IPS-18c (cell line): Measurements from ENCODE around the gene SCMH1.

ENCODE experiments used
- H3K4me3 ChIP-seq: 2 replicates; pipeline ENCODE4 v1.7.0; 2013; ENCODE audit warnings: low read depth, mild to moderate bottlenecking, low read length, moderate library complexity; ENCODE audit not compliant: insufficient read depth
- H3K9me3 ChIP-seq: one replicate; pipeline ENCODE4 v1.6.1; 2013; ENCODE audit warnings: mild to moderate bottlenecking, low read length, moderate library complexity; ENCODE audit not compliant: control insufficient read depth, insufficient read depth

SCMH1 gene

DNA sequence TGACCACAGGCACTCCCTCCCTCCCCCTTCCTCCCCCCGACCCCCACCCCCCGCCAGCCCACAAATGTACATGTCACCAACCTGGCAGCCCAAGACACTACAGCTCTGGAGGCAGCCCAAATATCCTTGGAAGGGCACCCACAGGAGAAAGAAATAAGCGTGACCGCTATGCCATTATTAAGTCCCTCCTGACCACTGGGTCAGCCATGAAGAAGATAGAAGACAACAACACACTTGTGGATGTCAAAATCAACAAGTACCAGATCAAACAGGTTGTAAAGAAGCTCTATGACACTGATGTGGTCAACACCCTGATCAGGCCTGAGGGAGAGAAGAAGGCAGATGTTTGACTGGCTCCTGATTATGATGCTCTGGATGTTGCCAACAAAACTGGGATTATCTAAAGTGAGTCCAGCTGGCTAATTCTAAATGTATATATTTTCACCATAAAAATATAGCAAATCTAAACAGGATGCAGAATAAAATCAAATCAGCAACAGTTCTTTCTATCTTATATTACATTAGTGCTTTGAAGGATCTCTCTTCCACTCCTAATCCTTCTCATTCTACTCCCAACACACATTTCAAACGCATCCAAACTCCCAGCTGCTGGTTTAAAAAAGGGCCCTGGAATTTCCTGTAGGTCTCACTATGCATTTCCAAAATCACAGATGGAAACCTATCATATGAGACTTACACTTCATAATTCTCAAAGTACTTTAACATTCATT is 143.2 kb downstream of the SCMH1 start:
- H3K9me3 ChIP-seq, result no peaks in the 10 kb centered on the region

DNA sequence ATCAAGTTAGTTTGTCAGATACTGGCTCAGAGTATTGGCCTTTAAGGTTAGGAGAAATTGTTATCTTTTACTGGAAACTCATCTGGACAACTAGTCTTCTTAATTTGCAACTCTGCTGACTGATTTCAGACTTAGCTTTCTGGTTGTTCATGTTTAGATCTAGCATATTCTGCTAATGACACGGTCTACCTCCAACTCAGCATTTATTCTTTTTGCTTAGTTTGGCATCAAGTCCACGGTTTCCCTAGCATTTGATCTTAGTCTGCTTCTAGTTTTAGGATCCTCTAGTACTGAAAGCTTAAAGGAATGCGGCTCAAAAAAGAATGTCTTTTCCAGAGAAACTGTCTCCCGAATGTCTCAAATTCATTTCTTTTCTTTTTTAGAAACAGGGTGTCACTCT is 145.0 kb downstream of the SCMH1 start:
- Histone ChIP-seq H3K9me3 (no peaks in the 10 kb centered on the region), H3K4me3 (no peak overlapping the region)

More for the DNA sequence above, 143.2 kb downstream of the SCMH1 start:
- H3K4me3 ChIP-seq, result no peak overlapping the region

DNA sequence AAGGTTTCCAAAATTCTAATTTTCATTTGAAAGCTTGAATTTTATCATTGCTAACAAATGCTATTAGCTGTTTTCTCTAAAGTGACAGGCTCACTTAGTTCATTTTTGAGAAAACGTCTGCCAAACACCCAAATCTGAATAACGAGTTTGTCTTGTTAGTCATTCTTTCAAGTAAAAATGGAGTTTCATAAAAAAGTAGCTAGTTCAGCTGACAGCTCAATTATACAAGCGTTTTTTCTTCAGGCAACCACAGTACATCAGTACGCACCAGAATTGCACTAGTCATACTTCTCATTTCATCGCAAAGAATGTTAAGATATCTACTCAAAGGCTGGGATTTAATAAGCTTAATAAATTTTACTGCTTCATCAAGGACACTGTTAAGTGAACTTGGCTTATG is 148.3 kb downstream of the SCMH1 start:
- H3K9me3 ChIP-seq, result no peaks in the 10 kb centered on the region

DNA sequence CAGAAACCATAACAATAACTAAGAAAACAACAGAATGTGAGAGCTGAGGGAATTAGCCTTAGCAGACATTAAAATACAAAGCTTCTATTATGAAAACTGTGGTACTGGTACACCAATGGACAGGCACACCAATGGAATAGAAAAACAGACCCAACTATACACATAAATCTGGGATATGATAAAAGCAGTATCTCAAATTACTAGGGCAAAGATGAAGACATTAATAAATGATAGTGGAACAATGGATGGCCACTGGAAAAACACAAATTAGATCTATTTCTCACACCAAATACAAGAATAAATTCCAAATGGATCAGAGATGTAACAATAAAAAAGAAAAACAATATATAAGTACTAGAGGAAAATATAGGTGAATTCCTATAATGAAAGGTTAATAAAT is 155.2 kb downstream of the SCMH1 start:
- no peaks in the 10 kb centered on the region for H3K9me3 ChIP-seq

More for the DNA sequence above, 148.3 kb downstream of the SCMH1 start:
- no peak overlapping the region for H3K4me3 ChIP-seq

DNA sequence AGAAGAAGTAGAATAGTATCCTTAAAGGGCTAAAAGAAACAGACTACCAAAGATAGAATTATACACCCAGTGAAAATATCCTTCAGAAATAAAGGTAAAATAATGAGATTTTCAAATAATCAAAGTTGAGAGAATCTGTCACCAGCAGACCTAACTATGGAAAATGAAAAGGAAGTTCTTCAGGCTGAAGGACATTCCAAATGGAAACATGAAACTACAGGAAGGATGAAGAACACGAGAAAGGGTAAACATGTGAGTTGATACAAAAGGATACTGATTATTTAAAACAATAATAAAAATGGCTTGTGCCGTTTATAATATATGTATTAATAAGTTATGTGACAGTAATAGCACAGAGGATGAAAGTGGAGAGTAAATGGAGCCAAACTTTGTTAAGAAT is 163.5 kb downstream of the SCMH1 start:
- Histone ChIP-seq H3K4me3 (no peak overlapping the region), H3K9me3 (no peaks in the 10 kb centered on the region)

More for the DNA sequence above, 155.2 kb downstream of the SCMH1 start:
- no peak overlapping the region for H3K4me3 ChIP-seq

DNA sequence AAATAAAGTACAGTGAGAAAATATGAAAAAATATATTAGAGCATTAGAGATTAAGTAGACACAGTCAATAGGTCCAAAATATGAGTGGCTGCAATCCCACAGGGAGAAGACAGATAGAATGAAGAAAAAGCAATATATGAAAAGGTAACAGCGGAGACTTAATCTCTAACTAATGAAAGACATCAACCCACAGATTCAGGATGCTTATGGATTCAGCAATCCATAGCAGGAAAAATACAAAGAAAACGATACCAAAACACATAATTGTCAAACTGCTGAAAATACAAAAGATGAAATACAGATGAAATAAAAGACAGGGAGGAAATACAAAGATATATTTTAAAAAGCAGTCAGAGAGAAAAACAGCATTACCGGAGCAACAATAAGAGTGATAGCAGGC is 163.9 kb downstream of the SCMH1 start:
- Histone ChIP-seq H3K4me3 (no peak overlapping the region), H3K9me3 (no peaks in the 10 kb centered on the region)

DNA sequence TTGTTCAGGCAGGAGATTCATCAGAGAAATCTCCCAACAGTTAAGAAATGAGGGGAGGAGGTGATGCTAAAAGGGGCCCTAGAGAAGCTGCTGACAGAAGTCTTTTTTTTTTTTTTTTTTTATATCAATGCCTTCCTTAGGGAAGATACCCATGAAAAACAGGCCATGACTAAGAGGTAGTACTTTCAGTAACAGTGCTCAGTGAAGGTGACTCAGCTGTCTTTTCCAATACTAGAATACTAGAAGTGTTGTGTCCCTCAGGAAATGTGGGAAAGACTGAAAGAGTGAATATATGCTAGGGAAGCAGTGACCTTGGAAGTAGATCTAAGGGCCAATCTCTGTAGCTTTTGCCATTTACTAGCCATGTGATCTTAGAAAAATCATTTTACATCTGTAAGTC is 168.1 kb downstream of the SCMH1 start:
- H3K9me3 ChIP-seq, result no peaks in the 10 kb centered on the region

DNA sequence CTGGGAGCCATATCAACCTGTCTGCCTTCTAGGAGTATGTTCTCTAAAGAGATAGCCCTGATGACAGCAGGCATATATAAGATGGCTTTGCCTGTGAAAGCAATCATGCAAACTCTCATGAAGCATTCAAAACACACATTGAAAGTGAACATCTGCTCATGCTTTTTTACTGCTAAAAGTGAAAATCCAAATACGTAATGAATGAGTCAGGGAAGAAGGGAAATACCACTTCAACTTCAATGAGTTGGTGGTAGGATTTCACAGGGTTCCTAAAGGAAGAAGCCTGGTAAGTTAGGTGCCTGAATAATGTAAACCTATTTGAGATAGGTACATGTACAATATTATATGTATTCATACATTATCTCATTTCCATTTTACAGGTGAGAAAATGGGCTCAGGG is 170.1 kb downstream of the SCMH1 start:
- Histone ChIP-seq H3K9me3 (no peaks in the 10 kb centered on the region), H3K4me3 (no peak overlapping the region)

More for the DNA sequence above, 168.1 kb downstream of the SCMH1 start:
- H3K4me3 ChIP-seq, result no peak overlapping the region

DNA sequence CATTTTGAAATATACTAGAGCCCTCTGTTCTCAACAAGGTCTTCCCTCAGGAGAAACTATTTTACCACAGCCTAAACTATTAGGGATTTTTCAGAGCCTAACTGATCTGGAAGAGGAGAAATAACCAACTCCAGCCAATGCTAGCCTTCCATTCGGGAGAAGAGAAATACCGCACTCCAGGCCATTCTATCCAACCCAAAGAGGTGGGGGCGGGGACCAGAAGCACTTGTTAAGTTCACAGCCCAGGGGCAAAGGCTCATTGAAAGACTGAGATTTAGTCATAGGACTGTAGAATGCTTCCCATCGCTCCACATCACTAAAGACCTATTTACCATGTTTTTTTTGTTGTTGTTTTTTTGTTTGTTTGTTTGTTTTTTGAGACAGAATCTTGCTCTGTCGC is 185.2 kb downstream of the SCMH1 start:
- no peaks in the 10 kb centered on the region for H3K9me3 ChIP-seq

DNA sequence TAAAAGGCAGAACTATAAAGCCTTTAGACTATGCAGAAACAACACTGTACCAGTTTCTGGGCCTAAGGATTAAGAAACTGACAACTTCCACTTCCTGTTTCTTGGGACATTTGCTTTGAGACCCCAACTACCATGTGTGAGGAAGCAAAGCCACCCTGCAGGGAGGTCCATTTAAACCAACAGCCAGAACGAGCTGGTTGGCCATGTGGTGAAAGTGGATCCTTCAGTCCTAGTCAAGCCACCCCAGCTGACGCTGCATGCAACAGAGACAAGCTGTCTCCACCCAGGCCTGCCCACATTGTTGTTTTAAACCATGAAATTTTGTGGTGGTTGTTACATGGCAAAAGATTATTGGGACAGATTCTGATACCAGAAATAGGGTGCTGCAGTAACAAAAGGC is 188.8 kb downstream of the SCMH1 start:
- H3K4me3 ChIP-seq, result no peak overlapping the region
- H3K9me3 ChIP-seq, result no peaks in the 10 kb centered on the region

More for the DNA sequence above, 185.2 kb downstream of the SCMH1 start:
- H3K4me3 ChIP-seq, result no peak overlapping the region

DNA sequence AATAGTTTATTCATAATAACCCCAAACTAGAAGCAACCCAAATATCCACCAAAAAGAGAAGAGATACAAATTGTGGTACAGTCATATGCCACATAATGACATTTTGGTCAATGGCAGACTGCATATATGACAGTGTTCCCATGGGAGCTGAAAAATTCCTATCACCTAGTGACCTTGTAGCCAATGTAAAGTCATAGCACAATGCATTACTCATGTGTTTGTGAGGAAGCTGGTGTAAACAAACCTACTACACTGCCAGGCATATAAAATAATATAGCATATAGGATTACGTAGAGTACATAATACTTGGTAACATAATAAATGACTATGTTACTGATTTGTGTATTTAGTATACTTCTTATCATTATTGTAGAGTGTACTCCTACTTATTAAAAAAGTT is 191.1 kb downstream of the SCMH1 start:
- no peak overlapping the region for H3K4me3 ChIP-seq
- H3K9me3 ChIP-seq, result no peaks in the 10 kb centered on the region

DNA sequence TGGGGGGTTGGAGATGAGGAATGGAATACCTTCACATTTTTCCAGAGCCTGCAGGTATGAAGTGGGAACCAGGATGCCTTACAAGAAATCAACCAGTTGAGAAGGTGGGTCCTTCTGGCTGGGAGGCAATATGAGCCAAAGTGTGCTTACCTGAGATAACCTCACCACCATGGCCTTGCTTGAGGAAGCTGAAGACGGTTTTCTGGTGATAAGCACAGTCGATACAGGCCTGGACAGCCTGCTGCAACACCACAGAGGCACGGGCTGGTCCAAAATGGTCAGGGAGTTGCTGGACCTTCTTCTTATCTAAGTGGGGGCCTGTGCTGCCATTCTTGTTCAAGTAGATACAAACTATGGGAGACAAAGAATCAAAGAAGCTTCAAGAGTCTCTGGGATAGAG is 193.6 kb downstream of the SCMH1 start:
- Histone ChIP-seq H3K9me3 (no peaks in the 10 kb centered on the region), H3K4me3 (no peak overlapping the region)

DNA sequence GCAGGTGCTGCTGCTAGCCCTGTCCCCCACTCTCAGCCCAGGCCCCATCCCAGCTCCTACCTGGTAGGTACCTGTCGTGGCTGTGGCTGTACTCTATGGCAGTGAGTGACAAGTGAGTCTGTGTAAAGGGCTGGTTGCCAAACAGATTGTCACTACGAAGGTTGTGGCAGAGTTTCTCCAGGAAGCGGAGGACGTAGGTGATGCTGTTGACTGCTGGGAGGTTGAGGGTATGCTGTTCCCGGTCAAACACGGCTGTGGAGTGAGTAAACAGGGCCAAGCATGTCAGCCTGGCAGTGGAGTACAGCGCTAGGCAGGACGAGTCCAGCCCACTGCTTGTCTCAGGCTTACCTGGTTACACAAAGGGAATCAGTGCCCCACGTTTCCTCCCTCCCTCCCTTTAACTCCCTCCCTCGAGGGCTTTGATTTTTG is 195.7 kb downstream of the SCMH1 start:
- Histone ChIP-seq H3K4me3 (no peak overlapping the region), H3K9me3 (no peaks in the 10 kb centered on the region)

DNA sequence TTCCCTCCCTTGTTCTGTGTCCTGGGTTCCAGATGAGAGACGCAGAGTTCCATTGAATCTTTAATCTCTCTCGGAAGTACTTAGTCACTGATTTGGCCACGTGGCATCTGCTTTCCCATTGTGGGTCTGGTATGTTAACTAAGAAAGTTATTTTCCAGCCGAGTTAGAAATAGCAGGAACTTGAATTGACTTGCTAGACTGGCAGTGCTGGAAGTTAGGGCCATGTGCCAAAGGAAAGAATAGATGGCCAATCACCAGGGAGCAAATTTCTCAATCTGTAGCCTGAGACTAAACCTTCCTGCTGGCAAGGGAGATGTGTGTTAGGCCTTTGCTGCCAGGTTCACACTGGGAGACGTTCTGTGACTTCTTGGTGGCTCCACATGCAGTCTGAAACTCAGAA is 196.4 kb downstream of the SCMH1 start:
- Histone ChIP-seq H3K9me3 (no peaks in the 10 kb centered on the region), H3K4me3 (no peak overlapping the region)

DNA sequence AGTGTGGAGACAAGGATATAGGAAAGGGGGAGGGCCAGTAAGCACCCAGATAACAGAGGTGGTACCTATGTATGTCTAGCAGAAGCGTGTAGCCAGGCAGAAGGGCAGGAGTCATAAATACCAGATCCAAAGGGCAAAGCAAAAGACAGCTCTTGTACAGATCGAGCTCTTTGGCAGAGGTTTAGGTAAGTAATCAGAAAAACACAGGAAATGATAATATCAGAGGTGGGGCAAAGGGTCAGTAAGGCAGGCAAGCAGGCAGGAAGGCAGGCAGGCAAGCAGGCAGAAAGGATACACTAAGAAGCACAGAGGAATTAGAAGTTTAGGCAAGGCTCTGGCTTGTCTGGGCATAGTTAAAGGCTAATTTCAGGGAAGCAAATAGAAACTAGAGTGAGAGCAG is 197.9 kb downstream of the SCMH1 start:
- no peak overlapping the region for H3K4me3 ChIP-seq

DNA sequence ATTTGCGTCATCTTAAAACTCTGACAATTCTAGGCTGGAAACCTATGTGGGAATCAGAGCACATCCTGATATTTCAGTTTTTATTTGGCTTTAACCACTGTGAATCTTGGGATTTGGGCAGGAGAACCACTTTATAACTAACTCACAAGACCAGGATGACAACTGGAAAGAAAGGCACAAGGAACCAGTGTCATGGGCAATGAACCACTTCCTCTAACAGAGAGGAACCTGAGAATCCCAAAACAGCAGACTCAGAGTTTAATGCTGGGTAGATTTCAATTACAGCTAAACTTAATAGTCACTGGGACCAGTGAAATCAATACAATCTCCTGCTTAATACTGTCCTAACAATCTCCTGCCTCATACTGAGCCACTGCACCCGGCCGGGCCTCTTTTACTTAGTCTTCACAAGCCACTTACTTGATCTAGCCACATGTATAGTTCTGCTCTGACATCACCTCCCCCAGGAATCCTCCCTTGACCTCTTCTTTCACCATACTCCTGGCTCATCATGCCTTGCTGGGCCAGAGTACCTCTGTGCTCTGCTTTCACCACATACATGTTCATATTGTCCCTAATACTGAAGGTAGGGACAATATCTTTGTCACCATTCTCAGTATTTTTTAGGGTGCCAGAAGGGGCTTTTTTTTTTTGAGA is 200.4 kb downstream of the SCMH1 start:
- Histone ChIP-seq H3K4me3 (no peak overlapping the region), H3K9me3 (no peaks in the 10 kb centered on the region)

More for the DNA sequence above, 197.9 kb downstream of the SCMH1 start:
- H3K9me3 ChIP-seq, result no peaks in the 10 kb centered on the region

DNA sequence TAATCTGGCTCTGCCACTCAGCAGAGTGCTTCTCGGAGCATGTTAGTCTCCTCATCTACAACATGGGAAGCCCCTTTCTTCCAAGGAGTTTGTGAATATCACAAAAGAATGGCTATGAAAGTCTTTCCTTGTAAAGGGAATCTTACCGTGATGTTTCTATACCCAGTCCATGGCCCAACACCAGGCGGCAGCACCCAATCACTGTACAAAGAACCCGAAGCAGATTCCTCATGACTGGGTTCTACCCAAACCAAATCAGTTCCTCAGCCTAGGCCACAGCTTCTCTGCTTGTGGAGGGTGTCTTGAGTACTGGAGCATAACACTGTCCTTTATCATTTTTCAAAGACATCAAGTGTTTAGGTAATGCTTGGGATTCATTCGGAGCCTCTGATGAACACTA is 204.0 kb downstream of the SCMH1 start:
- Histone ChIP-seq H3K9me3 (no peaks in the 10 kb centered on the region), H3K4me3 (no peak overlapping the region)

DNA sequence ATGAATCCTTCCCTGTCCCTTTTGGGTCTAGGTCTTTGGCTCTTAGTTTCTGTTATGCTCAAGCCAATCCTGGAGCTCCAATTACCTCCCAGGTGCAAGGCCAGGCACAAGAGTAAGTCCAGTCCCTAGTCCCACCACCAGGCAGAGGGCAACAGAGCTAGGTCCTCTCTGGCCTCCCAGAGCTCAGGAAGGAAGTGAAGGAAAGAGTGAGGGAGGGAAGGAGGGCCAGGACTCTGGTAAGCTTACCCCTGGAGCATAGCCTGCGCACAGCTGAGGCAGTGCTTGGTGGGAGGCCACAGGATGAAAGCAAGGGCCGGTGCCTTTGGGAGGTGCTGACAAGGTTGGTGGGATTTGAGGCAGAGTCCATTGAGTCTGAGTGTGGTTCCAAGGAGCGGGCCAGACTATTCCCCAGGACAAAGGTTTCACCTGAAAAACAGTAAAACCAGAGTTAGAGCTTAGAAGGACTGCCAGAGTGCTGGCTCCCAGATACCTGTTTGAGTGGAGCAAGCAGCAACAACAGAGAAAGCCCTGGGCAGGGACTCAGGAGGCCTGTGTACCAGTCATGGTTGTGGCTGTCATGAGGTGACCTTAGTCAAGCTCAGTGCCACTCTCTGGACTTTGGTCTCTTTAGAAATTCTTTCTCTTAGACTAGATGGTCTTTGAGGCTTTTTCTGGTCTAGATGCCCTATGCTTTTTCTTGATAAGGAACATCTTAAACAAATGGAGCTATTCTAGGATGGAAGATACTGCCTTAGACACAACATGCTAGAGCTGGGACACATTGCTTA is 204.8 kb downstream of the SCMH1 start:
- no peak overlapping the region for H3K4me3 ChIP-seq
- H3K9me3 ChIP-seq, result no peaks in the 10 kb centered on the region
